HG03045 (cell line): Measurements from ENCODE around the gene MRPS27.
A peak's percentile ranks its signal among the peaks of the same experiment; 100 is the strongest.

Experiments
- ATAC-seq: cut with Tn5 transposase; IDR thresholded peaks from one replicate; pipeline ENCODE4 v1.9.1; 2021; ENCODE audit warnings: mild to moderate bottlenecking, moderate library complexity; ENCODE audit not compliant: unreplicated experiment

MRPS27 gene

DNA sequence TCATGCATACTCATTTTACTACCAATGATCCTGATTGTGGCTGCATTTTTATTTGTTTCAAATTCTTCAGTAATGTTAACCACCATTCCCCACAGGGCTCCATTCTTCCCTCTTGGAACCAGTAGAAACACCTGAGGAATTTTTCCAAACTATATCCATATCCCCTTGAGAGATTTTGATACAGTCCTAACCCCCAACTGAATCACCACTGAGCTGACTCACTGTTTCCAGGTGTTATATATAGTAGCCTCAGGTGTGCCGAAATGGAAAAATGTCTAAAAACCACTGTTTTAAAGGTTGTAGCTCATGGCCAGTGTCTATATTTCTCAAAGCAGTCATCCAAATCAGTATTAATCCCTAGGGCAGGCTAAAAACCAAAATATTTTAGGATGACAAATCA, 85.2 kb downstream of the MRPS27 start:
- ATAC-seq: no peak

DNA sequence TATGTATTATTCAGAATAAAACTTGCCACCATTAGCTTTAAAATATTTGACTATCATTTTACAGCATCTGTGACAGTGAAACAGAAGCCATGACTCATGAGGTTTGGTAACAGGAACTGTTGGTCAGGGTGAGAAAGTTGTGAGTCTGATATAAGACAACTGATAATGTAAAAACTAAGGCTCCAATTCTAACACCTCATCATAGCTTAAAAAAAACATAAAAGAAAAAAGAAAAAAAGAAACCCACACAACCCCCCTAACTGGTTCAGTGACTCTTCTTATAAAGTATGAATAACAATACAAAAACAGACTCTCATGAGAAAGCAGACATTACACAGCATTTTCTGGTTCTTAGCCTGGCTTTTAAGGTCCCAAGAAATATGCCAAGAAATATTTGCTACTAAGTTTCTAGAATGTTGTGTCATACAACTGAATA, 85.8 kb downstream of the MRPS27 start:
- ATAC-seq: peak; percentile 77

DNA sequence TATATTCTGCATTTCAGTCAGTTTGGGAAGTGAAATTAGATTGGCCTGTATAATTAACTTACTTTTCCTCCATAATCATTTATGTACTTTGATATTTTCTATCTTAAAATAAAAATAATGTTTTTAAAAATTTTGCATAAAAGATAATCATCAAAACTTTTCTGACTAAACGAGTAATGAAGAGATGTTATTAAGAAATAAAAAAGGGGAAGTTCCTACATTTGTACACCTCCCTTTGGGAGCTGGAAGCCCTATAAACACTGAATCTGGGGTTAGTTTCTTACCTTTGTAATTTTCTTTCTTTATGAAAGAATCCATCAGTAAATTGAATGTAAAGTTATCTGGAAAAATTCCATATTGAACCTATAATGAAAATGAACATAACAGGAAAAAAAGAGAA, 86.2 kb downstream of the MRPS27 start:
- ATAC-seq: no peak

DNA sequence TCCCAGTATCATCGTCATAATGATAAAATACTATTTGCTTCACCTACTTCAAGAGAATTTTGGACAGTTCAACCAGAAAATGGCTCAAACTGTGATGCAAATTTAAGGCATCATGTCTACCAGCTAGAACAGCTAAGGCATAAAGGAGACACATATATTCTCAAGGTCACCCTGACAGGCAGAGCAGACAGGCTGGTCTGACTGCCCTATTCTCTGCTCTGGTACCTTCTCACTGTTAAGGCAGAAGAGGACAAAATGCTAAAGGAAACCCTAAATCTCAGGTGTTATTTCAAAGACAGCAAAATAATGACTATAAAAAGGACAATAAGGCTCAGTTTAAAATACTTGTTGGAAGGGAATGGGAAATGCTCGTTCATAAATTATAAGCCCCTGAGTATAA, 87.2 kb downstream of the MRPS27 start:
- ATAC-seq: no peak

DNA sequence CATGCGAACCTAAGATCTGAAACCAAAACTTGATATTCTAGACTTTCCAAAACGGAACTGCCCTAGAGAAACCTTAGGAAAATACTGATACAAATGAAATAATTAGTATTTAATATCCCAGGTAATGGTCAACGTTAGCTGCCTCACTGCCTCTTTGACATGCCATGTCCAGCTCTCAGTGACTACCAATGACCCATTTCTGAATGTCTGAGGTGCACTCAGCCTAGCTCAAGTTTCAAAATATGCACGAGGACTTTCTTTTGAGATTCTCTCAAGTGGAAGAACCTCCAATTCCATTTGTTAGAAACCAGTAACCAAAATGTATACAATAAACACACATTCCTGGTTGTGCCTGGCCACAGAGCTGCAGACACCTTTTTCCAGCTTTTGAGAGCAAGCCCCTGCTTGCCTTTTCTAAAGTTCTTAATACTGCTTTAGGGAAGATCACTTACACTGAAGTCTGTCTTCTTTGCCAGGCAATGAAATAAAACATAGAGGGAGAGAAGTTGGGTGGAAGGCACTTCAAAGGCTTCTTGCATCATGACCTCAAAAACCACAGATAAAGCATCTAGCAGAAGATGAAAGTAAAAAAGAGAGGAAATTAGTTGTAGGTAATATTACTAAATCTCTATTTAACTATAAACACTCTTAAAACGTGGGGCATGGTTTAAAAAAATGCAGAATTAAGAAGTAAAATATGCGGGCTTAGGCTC, 87.9 kb downstream of the MRPS27 start:
- ATAC-seq: no peak

DNA sequence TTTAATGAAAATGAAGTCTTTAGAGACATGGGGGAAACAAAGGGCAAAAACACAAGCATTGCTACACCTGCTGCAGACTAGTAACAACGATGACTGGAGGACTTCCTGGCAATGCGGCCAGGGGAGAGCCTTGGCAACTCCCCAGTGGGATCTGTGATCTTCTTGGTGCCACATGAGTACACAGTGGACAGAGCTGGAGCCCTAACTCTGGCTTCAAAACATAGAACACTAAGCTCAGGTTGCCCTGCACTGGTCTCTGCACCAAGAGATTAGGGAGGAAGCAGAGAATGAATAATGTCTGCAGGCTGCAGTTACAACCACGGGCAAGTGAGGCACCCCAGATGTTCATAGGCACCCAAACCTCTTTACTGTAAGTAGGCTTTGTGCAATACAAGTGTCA, 91.1 kb downstream of the MRPS27 start:
- ATAC-seq: no peak

DNA sequence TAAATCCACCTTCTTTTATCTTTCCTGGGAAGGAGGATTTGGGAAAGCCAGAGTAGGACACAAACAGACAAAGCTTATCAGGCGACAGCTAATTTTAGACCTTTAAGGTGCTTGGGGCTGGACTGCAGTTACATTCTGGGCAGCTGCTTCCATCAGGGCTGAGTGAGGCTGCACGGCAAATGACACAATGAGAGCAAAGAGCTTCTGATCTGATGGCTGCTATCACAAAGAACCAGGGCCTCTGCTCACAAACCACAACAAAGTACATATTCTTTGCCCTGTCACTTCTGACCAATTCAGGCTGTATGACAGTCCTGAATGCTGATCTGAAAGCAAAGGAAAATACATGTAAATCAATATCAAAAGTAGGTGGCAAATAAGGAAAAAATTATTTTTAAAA, 93.1 kb downstream of the MRPS27 start:
- no peak for ATAC-seq

DNA sequence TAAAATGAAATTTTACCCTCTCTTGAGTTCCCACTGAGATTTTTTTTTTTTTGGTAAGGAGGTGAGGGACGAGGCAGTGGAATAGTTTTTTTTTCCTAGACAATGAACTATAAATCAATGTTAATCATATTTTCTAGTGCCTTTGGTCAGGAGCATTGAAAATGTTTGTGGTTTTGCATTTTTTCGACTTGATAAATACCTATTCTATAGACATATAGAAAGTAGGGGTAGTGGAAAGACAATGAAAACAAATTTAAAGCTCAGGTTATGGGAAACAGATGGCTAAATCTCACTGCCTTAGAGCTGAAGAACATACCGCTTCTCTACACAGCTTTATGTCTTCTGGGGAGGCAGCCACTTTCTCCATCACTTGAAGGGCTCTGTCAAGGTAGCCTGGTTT, 94.3 kb downstream of the MRPS27 start:
- ATAC-seq: no peak

DNA sequence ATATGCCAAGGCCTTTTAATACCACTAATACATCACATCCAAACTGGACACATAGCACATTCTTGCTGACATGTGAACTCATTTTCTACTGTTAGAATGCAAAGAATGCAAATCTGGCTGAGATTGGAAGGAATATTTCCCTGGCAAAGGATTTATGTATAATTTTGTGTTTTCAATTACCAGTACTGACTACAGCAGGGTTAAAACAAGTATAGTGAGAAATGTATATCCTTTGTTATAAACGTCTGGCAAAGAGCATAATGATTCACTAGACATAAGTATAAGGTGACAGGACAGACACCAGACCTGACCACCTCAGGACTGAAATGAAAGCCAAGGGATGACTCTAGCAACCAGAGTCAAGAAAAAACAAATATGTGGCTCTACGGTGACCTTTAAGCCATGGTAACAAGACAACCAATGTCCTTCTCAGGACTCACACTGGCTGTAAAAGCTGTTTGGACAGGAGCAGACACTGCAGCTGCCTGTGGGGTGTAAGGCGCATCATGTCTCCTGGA, 95.0 kb downstream of the MRPS27 start:
- no peak for ATAC-seq

DNA sequence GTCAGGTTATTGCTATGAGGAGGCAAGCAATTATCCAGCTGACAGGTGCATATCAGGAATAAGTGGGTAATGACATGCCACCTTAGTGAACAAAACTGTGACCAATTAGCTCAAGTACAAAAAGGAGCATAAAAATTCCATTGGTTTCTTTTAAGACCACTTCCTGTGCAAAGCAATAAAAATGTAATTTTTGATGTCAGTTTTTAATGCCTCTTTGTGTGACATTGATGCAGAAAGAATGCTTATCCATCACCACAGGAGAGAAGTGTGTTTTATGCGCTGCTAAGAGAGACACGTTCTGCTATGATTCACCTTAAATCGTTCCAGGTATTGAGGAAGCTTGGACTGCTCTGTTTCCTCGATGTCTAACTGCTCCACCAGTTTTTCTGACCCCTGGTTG, 96.7 kb downstream of the MRPS27 start:
- no peak for ATAC-seq

DNA sequence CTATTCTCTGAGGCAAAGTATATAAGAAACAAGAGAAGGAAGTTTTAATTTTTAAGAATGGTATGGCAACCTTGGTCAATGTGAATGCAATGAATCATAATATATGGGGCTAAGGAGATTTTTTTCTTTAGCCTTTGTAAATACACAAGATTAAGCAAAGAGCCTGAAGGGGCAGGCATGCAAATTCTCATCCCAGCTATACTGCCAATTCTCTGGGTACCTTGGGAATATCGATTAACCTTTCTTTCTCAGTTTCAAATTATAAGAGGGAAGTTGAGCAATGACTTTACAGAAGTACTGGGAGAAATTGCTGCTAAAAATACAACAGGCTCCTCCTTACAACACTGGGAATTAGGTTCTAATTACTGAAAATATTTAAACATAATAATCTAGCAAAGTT, 97.5 kb downstream of the MRPS27 start:
- no peak for ATAC-seq

DNA sequence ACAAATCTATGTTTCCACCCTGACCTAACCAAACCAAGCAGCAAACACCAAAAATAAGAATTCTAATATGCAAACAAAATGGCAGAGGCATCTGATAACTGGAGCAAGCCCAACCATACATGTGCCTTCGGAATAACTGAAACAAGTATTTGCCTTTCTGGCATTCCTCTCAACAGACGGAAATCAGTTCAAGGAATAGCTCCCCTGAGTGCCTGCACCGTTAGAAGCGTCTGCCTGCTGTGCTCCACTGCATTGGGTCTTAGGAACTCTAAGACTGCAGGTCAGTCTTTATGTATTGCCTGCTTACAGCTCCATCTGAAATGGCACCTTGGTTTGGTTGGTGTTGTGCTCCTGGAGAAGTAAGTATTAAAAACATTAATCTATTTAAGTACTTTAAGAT, 98.5 kb downstream of the MRPS27 start:
- ATAC-seq: no peak

DNA sequence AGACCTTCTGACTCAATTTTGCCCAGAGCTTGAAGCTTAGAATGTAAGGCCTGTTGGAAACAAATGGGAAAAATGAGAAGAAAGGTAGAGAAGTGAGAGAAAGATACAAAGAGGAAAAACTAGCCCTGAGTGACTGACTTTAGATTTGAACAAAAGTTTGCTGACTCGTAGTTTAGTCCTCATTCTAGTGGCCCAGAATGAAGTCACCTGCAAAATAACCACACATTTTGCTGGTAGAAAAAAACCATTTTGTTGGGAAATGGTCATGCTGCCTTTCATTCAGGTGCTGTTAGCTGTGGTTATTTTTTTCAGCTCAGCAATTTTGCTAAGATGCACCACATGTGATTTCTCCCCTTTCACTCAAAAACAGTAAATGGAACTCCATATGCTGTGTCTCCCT, 98.9 kb downstream of the MRPS27 start:
- no peak for ATAC-seq

DNA sequence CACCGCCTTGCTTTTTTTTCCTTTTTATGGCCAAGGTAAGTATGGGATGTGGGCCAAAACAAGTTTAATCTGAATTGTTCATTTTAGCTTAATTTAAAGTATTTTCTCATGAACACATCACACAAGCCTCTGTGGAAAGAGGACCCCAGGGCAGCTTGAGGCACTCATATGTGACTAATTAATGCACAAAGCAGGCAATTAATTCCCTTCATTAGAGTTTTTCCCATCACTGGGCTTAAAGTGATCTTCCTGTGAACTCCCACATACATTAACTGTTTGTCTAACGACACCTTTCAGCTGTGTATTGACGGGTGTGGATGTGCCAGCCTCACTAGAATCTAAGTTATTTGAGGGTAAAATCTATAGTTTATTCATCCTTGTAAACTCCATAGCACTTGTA, 103.3 kb downstream of the MRPS27 start:
- ATAC-seq: no peak

DNA sequence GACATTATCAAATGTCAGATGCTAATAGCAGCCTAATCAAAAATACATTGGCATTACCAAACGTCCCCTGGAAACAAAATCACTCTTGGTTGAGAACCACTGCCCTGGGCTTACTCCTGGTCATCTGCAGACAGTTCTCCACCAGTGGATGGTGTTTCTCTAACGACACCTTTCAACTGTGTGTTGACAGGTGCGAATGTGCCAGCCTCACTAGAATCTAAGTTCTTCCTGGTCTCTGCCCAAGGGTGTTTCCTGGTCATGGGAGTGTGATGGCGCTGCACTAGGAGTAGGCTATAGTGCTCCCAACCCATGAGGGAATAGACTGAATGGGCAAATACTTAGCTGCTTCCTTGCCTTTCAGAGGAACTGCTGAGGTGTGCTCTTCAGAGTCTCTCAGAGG, 105.9 kb downstream of the MRPS27 start:
- ATAC-seq: no peak

DNA sequence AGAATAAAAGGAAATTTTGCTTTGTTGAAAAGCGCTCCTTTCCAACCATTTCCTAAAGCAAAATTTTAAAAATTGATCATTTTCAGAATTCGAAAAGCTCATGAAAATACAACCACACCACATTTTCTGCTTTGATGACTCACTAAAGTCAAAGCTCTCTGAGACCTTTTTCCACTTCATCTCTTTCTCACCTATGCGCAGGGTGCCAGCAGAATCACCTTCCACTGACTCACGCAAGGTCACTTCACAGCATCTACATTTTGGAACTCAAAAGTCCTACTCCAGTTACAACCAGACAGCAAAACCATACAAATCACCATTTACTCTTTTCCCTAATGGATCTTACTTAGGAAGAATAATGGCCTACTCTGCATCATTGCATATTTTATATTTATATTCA, 106.6 kb downstream of the MRPS27 start:
- no peak for ATAC-seq

DNA sequence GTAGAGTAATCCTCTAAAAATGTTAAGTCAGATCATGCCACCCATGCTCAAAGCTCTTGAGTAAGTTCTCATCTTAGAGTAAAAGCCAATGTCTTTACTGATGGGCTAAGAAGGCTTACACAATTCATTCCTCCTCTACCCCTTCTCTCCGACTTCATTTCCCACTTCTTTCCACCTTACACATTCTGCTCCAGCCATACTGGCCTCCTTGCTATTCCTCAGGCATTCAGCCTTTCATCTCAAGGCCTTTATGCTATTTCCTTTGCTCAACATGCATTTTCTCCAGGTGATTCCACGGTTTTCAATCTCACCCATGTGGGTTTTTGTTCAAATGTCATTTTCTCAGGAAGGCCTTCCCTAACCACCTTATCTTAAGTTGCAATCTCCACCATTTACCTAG, 107.9 kb downstream of the MRPS27 start:
- ATAC-seq: no peak

DNA sequence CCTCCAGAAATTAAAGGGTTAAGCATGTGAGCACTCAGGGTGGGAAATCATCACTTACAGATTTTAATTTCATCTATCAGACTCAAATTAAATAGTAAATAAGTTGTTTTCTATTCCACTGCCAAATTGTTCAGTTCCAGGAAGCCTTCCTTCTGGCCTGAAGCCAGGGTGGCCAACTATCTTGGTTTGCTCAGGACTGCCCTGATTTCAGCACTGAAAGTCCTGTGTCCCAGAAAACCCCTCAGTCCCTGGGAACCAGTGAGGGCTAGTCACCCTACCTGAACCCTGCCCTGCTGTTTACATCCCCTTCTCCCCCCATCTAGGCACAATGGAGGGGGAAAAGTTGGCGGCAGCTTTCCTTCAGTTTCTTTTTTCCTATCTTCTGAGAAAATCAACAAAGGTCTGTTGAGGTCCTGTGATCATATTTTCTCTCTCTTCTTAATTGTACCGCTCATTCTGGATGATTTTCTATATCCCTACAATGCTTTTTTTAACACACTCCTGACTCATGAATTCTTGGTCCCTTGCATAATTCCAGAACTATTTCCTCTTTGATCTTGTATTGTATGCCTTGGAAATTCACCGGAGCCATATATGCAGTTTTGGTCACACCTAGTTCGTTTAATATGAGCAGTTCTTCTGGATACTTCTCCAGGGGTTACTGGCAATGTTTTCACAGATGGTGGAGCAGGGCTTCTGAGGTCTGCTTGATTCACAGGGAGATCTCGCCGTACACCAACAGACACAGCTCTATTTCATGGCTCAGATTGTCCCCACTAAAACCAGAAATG, 109.0 kb downstream of the MRPS27 start:
- ATAC-seq: no peak

DNA sequence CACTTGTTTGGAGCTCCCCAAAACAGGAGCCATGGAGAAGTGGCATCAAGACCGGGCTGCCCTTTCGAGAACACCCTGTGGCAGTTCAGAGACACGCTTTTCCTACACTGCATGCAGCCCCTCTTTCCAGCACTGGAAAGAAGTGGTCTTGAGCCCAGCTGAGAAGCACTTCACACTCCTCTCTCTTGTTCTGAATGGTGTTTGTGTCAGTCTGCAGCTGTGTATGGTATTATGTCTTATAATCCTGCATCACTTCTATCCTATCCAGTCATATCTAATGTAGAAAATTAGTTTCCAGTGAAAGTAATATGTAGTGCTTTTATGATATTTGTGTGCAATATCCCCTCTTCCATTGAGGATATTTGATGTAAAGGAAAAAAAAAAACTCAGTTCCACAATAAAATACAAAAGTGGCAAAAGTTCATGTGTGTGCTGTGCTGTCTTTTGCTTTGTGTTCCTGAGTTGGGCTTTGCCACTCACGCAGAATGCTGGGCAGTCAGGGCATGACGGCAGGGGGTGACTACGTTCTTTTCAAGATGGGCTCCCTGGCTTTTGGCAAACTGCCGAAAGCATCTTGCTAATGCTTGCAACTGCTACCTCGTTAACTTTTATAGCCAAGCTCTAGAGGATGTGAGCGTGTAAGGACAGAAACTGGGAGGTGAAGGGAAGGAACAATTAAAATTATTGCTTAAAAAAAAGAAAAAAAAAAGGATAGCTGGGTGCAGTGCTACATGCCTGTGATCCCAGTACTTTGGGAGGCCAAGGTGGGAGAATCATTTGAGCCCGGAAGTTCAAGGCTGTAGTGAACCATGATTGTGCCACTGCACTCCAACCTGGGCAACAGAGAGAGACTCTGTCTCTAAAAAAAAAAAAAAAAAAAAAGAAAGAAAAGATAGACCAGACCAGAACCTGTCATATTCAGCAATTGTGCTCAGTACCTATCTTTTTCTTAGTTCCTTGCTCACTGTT, 110.6 kb downstream of the MRPS27 start:
- ATAC-seq: no peak

DNA sequence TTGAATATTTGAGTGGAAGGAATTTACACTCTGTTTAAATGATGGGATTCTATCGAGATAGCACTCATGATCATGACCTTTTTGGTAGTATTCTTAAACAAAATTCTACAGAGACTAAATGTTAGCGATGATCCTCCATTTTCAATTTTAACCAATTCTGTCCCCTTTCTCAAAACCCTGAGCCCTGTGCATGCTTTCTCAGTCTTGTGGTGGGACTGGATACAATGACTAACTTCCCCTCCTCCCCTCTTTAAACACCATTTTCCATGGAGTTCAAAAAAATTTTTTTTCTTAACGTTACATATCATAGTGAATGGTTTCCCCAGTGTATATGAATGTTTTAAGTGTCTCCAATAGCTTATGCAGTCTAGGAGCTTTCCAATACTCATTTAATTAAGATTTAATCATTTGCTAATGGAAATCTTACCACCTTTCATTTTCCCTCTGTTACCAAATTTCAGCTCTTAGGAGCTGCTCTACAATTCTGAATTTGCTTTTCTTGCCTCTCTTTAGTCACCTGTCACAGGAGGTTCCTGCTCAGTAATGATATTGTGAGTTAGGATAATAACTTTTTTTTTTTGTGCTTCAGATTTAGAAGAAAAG, 111.6 kb downstream of the MRPS27 start:
- no peak for ATAC-seq

DNA sequence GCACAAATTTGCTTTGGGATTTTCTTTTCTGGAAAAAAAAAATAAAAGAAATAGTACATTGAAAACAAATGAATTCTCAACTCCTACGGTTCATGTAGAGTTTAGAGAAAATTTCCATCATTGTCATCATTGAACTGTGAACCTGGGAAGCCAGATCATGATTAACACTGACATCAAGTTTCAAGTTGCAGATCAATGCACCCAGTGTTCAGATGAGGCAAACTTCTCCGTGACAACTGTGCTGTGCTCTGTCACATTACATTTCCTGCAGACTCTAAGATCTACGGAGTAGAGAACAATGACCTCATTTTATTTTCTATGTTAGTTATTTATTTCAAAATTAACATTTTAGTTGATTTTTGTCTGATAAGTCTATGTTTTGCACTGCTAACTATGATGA, 113.0 kb downstream of the MRPS27 start:
- no peak for ATAC-seq
